SKM-1 (cell line): ENCODE results near the gene SMIM44.
"Not testable (repeated sequence)": the region's sequence is repeated elsewhere in the genome, so short reads cannot be mapped to it uniquely, and the experiment has no call there.

Experiments
- DNase-seq: peaks from one replicate; lab custom pipeline; 2025; ENCODE audit not compliant: unreplicated experiment; lab: John Stamatoyannopoulos, UW

Gene SMIM44

DNA sequence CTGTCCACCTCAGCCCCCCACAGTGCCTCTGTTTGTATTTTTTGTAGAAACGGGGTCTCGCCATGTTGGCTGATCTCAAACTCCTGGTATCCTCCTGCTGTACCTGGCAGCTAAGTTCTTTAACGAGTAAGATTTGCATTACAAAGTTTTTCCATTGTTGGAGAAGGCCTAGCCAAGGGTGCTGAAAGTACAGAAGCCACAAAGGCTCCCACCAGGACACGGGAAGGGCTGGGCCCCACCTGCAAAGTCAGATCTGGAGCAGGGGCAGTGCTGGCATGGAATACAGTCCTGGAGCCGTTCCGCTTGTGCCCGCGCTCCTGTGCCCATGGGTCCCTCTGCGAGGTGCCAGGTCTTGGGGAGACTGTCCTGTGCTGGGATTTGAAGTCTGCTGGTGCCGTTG is 35.0 kb upstream of the SMIM44 start:
- DNase-seq = no peak

DNA sequence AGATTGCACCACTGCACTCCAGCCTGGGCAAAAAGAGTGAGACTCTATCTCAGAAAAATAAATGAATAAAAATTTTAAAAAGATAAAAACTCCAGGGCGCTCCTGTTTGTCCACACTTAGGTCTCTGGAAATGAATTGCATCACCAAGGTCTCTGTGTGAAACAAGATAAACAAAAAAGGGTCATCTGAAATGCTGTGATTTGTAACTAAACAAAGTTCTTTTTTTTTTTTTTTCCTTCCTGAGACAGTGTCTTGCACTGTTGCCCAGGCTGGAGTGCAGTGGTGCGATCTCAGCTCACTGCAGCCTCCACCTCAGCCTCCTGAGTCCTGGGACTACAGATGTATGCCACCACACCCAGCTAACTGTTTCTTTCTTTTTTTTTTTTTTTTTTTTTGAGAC is 34.4 kb upstream of the SMIM44 start:
- DNase-seq = no peak

DNA sequence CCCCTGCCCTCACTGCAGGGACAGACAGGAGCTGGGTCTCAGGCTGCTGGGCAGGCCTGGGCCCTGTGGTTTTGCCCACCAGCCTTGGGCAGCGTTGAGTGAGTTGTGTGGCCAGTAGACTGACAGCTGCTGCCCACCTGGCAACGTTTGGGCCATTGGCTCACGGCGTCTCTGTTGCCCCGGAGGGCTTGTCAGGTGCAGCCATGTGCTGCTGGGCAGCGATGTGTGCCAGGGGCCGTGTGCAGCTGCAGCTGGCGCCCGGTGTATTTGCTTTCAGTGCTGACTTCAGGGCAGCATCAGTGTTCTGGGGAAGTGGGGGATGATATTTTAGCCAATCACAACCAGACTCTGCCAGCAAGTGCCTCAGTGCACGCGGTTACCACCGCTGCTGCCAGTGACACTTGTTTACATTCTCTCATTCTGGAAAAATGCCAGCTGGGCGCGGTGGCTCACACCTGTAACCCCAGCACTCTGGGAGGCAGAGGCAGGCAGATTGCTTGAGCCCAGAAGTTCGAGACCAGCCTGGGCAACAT is 33.5 kb upstream of the SMIM44 start:
- DNase-seq = no peak

DNA sequence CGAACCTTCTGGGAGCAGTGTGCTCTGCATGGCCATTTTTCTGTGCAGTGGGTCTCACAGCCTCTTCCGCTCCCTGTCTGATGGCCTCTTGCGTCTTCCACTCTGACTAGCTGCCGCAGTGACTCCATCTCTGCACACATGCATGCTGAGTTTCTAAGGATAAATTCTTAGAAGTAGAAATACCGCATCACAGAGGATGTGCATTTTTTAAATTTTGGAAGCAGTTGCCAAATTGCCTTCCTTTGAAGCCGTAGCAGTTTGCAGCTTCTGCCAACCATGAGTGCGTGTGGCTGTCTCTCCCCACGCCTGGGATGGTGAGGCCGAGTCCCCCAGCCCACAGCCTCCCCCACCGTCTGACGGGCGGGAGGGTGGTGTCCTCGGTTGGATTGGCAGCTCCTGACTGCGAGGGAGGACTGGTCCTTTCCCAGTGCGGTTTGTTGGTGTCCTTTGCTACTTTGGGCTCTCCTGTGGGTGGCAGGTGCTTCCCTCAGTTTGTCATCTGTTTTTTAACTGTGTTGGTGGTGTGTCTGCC is 32.7 kb upstream of the SMIM44 start:
- DNase-seq = no peak

DNA sequence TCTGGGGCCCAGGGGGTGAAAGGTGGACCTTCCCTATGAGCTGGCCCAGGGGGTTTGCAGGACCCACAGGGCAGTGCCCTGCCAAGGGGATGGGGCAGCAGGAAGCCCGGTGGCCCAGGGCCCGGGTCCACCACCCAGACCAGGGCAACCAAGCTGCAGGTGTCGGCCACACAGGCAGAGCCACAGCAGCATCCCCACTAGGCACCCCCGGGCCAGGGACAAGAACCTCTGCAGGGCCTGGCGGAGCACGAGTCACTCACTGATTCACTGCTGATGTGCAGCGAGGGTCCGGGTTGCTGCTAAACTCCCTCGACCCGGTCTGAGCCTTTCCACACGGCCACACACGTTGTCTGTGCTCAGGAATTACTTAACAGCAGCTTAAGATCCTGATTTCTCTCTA is 31.7 kb upstream of the SMIM44 start:
- DNase-seq = no peak

DNA sequence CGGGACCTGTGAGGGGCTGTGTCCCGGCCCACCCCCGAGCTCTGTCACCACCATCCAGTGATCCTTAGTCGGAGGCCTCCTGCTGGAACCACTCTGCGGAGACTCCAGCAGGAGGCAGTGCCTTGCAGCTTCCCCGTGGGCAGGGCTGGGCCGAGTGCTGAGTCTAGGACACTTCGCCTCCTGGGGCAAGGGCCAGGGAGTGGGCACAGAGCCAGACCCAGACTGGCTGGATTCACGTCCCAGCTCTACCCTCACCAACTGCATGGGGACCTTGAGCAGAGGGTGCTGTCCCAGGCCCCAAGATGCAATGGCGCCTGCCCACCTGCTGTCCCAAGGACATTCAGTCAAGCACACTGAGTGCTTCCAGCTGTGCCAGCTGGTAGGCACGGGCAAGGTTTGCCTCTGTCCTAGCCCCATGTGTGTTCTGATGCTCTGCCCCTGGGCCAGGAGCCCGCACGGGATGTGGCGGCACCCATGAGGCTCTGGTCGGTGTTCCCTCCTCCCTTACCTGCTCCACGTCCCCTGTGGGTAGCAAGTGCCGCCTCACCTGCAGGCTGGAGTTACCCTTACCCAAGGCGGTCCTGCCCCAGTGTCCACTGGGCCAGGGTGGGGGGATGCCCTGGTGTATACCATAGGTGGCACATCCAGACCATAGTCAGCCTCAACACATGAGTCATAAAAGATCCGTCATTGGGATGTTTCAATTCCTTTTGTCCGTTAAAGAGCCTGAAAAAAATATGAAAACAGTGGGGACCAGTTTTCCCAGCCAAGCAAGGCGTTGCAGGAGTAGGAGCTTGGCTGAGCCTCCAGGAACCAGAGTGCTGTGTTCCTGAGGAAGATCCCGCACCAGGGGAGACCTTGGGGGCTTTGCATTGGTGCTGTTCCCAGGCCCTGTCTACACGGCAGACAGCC is 30.2 kb upstream of the SMIM44 start:
- DNase-seq = no peak

DNA sequence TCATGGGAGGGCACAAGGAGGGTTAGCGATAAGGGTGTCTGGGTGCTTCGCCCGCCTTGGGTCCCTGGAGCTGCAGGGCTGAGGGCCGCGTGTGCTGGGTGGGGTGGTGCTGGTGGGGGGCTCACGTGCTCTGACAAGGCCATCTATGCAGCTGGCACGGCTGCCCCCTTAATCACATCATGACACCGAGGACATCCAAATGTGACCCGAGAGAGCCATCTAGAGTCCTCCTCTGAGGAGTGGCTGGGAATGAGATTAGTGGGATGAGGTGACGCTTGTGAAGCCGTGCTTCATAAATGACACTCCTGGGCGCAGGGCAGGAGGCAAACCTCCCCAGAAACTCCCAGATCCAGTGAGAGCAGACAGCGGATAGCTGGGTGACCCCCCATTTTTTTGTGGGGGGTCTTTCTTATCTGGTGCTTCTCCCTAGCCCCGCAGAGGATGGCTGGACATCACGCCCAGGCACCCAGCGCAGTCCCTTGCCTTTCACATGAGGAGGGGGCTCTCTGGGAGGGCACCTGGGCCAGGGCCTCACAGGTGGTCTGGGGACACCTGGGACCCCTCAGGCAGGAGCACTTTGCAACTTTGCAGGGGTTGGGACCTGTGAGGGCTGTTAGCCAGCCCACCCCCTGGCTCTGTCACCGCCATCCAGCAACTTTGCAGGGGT is 29.5 kb upstream of the SMIM44 start:
- no peak for DNase-seq

DNA sequence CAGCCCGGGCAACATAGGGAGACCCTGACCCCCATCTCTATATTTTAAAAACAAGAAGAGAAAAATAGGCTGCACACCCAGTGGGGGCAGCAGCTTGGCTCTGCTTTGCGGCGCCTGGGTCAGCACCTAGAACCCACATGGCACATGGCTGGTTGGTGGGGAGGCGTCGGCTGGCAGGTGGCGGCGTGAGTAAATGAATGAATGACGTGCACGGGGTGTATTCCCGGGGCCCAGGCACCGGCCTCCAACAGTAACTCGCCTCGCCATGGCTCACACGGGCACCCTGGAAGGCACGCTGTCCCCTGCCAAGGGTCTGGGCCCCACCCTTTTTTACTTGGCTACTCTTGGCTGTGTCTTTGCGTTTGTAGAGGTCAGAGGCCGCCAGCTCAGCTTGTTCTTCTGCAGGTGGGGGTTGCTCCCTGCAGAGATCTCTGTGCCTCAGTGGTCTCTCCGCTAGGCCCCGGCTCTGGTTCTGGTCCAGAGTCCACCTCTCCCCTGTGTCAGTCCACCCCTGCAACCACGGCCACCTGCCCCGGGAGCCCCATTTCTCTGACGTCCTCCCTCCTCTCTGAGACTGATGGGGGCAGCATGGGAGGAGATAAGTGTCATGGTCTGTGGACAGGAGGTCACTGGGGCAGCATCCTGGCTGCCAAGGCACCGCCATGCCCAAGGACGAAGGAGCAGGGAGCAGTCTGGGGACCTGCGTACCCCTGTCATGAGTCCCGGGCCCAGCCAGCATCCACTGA is 28.4 kb upstream of the SMIM44 start:
- no peak for DNase-seq

DNA sequence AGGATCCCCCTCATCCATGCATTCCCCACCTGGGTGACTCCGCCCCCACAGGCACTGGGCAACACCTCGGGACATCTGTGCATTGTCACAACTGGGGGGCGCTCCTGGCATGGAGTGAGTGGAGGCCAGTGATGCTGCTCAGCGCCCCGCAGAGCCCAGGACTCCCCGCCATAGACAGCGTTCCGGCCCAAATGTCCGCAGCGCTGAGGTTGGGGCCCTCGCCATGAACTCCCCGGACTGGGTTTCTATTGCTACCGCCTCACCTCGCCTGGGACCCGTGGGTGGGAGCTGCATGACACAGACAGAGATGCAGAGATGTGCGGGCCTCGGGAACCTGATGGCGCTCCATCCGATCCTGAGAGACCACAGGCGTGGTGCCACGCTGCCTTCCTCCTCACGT is 27.5 kb upstream of the SMIM44 start:
- no peak for DNase-seq

DNA sequence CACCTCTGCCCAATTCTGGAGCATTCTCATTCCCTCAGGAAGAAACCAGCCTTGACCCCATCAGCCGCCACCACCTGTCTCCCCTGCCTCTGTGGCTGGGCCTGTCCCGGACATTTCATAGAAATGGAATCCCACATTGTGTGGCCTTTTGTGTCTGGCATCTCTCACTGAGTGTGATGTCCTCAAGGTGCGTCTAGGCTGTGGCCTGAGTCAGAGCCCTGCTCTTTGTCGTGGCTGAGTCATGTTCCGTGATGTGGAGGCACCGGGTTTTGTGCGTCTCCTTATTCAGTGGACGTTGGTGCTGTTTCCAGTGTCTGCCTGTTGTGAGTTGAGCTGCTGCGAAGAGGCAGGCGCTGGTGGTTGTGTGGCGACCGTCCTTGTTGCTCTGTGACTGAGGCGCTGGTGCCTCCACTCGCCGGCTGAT is 26.3 kb upstream of the SMIM44 start:
- no peak for DNase-seq

DNA sequence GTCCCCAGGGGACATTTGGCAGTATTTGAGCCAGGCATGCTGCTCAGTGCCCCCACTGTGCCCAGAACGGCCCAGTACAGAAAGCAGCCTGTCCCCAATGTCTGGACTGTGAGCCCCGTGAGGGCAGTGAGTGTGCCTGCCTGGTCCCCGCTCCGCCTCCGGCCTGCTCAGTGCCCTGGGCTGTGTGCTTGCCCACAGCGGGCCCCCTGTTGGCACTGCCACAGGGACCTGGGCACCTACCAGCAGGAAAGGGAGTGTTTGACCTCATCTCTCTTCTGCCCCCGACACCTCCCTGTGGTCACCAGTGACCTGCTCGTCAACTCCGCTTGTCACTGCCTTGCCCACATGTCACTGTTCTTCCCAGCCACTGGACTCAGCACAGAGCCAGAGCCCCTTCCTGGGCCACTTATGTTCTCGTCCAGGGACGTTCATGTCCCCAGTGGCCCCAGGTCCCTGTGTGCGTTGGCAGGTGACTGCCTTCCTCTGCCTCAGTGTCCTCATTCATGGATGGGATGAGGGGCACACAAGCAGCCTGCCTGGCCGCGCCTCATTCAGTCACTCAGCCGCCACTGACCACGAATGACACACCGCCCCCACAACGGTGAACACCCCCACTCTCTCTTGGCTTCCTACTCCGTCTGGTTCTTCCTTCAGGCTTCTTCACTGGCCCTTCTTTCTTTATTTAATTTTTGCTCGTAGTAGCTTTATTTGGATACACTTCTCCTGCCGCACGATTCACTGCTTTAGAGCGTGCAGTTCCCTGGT is 25.7 kb upstream of the SMIM44 start:
- no peak for DNase-seq

DNA sequence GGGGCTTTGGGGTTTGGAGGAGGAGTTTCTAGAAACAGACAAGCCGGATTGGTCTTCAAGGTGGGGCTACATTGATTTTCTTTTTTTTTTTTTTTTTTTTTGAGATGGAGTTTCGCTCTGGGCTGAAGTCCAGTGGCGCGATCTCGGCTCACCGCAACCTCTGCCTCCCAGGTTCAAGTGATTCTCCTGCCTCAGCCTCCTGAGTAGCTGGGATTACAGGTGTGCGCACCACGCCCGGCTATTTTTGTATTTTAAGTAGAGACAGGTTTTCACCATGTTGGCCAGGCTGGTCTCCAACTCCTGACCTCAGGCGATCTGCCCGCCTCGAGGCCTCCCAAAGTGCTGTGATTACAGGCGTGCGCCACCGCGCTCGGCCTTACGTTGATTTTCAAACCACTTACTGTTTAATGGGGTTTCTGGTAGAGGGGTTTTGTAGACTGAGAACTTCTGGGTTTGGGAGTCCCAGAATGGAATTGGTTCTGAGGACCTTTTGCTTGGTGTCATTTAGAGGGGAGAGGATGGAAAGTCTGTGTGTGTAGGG is 24.9 kb upstream of the SMIM44 start:
- not testable (repeated sequence) for DNase-seq

DNA sequence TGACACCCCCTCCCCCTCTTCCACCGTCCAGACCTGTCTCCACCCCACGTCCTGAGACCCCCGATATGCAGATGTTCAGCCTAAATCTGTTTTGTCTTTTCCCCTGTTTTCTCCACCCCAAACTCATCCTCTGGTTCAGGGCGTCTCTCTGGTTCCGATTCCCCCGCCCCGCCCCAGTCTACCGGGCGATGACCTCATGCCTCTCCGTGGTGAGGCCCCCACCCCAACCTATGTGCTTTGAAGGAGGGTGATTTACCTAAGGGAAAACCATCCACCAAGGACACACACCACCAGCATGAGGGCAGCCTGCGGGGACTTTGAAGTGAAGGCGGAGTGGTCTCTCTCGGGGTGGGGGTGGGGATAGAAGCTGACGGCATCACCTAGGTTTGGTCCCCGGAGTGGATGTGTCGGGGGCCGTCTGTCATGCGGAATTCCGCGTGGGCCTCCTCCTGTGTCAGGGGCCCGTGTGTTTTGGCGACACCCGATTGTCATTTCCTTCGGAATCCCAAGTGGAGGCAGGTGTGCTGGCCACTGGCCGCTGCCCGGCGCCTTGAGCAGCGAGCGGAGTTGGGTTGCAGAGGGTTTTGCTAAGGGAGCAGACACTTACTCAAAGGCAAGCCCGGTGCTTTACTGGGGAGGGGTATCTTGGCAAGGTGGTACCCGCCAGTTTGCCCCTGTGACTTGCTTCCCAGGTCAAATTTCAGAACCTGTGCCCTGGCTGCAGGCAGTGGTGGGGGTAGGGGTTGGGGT is 24.3 kb upstream of the SMIM44 start:
- no peak for DNase-seq

DNA sequence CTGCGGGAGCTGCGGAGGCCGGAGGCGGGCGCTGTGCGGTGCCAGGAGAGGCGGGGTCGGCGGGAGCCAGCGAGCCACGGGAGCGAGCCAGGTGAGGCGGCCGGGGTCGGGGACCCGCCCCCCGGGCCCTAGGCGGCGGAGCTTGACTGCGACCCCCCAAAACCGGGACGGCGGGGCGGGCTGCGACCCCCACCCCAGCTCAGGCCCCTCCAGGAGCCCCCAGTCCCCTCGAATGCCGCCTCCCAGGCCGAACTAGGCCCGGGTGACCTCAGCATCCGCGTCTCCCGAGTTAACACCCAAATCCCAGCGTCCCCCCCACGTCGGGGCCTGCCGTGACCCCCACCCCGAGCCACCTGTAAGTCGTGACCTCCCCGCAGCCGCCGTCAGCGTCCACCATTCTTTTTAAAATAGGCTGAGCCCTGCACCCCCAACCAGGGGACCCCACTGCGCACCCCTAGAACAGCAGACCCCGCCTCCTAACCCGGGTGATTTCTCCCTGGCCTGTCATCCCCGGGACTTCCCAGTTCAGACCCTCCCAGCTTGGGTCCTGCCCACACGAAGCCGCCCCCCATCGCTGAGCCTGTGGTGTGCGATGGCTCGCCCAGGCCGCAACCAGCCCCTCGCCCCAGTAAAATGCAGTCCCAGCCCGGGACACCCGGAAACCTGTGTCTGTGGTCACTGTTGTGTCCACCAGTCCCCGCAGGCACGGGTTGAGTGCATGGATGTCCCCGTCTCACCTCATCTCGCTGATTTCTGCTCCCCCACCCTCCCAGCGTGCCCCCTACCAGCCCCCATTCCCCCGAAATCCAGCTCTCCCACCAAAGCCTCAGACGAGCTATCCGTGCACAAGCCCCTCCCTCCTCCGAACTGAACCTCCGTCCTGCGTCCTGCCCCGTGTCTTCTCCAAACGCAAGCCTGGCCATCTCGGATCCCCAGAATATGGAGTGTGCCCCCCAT is 23.4 kb upstream of the SMIM44 start:
- DNase-seq = no peak

DNA sequence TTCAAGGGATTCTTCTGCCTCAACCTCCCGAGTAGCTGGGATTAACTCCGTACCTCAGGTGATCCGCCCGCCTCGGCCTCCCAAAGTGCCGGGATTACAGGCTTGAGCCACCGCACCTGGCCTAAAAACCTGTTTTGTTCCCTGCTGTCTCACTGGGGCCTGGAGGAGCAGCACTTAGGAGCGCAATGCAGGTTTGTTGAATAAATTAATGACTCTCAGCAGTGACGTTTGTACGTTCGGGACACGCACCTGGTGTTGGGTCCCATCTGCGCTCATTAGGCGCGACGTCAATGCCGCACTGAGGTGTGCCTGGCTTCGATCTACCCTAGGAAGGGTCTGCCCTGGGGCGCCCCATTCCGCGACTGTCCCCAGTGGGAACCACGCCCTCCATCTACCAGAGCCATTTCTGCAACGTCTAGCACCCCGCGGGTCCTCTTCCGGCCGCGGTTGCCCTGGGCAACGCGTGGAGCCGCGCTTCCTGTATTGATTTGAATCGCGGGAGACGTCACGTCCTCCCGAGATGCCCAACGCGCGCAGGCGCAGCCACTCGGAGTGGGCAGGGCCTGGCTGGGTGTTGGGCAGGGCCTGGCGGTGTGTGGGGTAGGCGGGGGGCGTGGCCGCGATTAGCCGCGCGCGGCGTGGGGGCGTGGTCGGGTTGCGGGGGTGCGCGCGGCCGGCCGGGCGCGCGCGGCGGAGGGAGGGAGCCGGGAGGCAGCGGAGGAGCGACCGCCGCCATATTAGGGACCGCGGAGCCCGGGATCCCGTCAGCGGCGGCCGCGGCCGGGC is 22.6 kb upstream of the SMIM44 start, which contains the start of gene FZR1:
Gene FZR1, plus strand, starts transcription at position 714 of the 786 bp plus-strand sequence. CDS start 16,679 bp downstream, outside the sequence.
- DNase-seq = peak; percentile 94

DNA sequence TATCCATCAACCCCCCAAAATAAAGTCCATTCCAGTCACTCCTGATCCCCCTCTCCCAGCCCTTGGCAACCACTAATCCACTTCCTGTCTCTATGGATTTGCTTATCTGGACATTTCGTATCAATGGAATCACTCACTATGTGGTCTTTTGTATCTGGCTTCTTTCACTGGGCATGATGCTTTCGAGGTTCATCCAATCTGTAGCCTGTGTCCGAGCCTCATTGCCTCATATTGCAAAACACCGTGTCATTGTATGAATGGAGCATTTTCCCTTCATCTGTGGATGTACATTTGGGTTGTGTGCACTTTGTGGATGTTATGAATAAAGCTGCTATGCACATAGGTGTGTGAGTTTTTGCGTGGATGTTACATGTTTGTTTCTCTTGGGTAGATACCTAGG is 21.5 kb upstream of the SMIM44 start:
- no peak for DNase-seq

DNA sequence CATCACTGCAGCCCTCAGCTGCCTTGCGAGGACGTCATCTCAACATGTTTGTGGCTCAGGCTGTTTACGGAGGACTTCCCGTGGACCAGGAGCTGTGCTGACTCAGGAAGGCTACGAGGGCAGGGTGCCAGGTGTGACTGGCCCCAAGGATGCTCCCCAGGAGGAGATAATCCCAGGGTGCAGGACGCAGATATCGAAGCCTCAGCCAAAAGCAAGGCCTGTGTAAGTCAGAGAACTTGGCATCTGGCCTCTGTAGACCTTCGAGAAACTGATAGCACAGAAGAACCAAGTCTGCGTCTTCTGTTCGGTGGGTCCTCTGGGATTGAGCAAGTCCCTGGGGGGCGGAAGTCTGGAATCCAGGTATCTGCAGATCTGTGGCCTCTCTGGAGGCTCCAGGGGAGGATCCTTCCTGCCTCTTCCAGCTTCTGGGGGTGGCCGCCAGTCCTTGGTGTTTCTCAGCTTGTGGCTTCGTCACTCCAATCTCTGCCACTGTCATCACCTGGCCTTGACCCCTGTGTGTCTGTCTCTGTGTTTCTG is 19.9 kb upstream of the SMIM44 start:
- no peak for DNase-seq
